K562 (cell line): ENCODE measurements around the gene RNASE8. TPM values are rescaled to one million over a fixed set of nuclear protein-coding genes. Genes with fewer than 3 reads are reported as not detected.

Source experiments
- BACH1 ChIP-seq: fragments of 200-800 bp; sonication (Bioruptor generic); IDR thresholded peaks from 2 replicates; pipeline ENCODE4 v1.6.1; 2016; ENCODE audit warnings: missing genetic modification characterization, missing compliant biosample characterization
- BMI1 ChIP-seq: fragments of 150-350 bp; IDR thresholded peaks from 2 replicates; pipeline ENCODE4 v1.6.1; 2014; ENCODE audit warnings: low read length
- CBX3 ChIP-seq, 2 experiments: IDR thresholded peaks; 1 replicate in 1 of 2; 2 replicates in 1 of 2; pipeline ENCODE4 v1.6.1; 2012; ENCODE audit warnings: inconsistent platforms in 2 of 2, low read length in 2 of 2, borderline replicate concordance in 1 of 2, control low read depth in 1 of 2
- CTBP1 ChIP-seq: fragments of 450-650 bp; IDR thresholded peaks from 2 replicates; pipeline ENCODE4 v1.6.1; 2016; ENCODE audit warnings: borderline replicate concordance
- EZH2 ChIP-seq: IDR thresholded peaks from 2 replicates; pipeline ENCODE4 v1.6.1; 2012; ENCODE audit warnings: low read depth, mild to moderate bottlenecking, inconsistent platforms, low read length, borderline replicate concordance
- NFIX ChIP-seq: fragments of 250-450 bp; sonication (Bioruptor Pico); IDR thresholded peaks from 2 replicates; pipeline ENCODE4 v1.4.0; 2020; ENCODE audit warnings: low read depth, mild to moderate bottlenecking, moderate library complexity
- PHB ChIP-seq: fragments of 250-450 bp; sonication (Bioruptor Pico); IDR thresholded peaks from 2 replicates; pipeline ENCODE4 v1.5.0; 2021
- PHTF2 ChIP-seq: fragments of 250-450 bp; sonication (Bioruptor Pico); IDR thresholded peaks from 2 replicates; pipeline ENCODE4 v1.5.0; 2021; ENCODE audit warnings: mild to moderate bottlenecking
- SMAD1 ChIP-seq: fragments of 150-350 bp; IDR thresholded peaks from 2 replicates; pipeline ENCODE4 v1.6.1; 2014; ENCODE audit warnings: low read length, low read depth; ENCODE audit not compliant: partially characterized antibody
- SRSF7 ChIP-seq: fragments of 200-400 bp; formaldehyde crosslinking; optimal IDR thresholded peaks from 2 replicates; pipeline ENCODE3; 2017; ENCODE audit warnings: mild to moderate bottlenecking, low read depth, low read length
- YBX1 ChIP-seq: fragments of 450-650 bp; IDR thresholded peaks from 2 replicates; pipeline ENCODE4 v1.7.1; 2016; ENCODE audit warnings: mild to moderate bottlenecking
- ZBTB17 ChIP-seq: fragments of 450-650 bp; formaldehyde crosslinking; IDR thresholded peaks from 2 replicates; pipeline ENCODE4 v1.4.0; 2020; ENCODE audit warnings: mild to moderate bottlenecking
- ZNF12 ChIP-seq: sonication (generic); formaldehyde crosslinking; IDR thresholded peaks from 2 replicates; pipeline ENCODE4 v1.4.0; 2020; ENCODE audit warnings: mild to moderate bottlenecking, missing genetic modification reagents
- ZNF507 ChIP-seq: conservative IDR thresholded peaks from 2 replicates; pipeline ENCODE4 v1.6.1; 2017; ENCODE audit warnings: missing genetic modification characterization, missing compliant biosample characterization
- ZNF76 ChIP-seq: fragments of 250-450 bp; sonication (Bioruptor Pico); IDR thresholded peaks from 2 replicates; pipeline ENCODE4 v1.4.0; 2020; ENCODE audit warnings: mild to moderate bottlenecking, moderate library complexity, borderline replicate concordance
- polyA plus RNA-seq, 8 experiments: library from polyadenylated mRNA; depleted of rRNA in 4 of 8; stranded (reverse) in 5 of 8; unstranded in 3 of 8; fragments of >200 nt; fragmentation: Nextera tagmentation in 2 of 8; fragmentation: Illumina TruSeq in 1 of 8; extraction: Ambion mirVana in 2 of 8; extraction: Trizol in 1 of 8; gene quantifications; 2 replicates each; pipeline versions ENCODE4 v1.2.1 to v1.2.3, GENCODE V29; 2011 to 2014; ENCODE audit warnings: inconsistent platforms in 1 of 8, missing spikeins in 1 of 8
- total RNA-seq, 7 experiments: library from RNA; depleted of rRNA in 6 of 7; stranded (reverse); fragments of >200 nt in 6 of 7; fragmentation: Illumina TruSeq in 2 of 7; extraction: Trizol in 2 of 7; gene quantifications; 2 replicates each; pipeline versions ENCODE4 v1.2.1 to v1.2.3, GENCODE V29; 2011 to 2021; ENCODE audit warnings: low replicate concordance in 1 of 7
- TF ChIP-seq, protein P1 (sequence below): fragments of 450-650 bp; IDR thresholded peaks from 2 replicates; pipeline ENCODE4 v1.6.1; 2016; ENCODE audit warnings: low read depth
- TF ChIP-seq, protein P2 (sequence below): sonication (generic); formaldehyde crosslinking; IDR thresholded peaks from 2 replicates; pipeline ENCODE4 v1.8.0; 2022; ENCODE audit warnings: mild to moderate bottlenecking, missing genetic modification reagents
- TF ChIP-seq, protein P3 (sequence below): fragments of 450-650 bp; formaldehyde crosslinking; IDR thresholded peaks from 2 replicates; pipeline ENCODE4 v1.4.0; 2020; ENCODE audit warnings: mild to moderate bottlenecking, moderate library complexity

RNASE8 gene
- total and polyA plus RNA-seq, 9 of the 15 experiments (the other 6 are each of a cell fraction or from before 2014, with no cell fraction given), result not detected

DNA sequence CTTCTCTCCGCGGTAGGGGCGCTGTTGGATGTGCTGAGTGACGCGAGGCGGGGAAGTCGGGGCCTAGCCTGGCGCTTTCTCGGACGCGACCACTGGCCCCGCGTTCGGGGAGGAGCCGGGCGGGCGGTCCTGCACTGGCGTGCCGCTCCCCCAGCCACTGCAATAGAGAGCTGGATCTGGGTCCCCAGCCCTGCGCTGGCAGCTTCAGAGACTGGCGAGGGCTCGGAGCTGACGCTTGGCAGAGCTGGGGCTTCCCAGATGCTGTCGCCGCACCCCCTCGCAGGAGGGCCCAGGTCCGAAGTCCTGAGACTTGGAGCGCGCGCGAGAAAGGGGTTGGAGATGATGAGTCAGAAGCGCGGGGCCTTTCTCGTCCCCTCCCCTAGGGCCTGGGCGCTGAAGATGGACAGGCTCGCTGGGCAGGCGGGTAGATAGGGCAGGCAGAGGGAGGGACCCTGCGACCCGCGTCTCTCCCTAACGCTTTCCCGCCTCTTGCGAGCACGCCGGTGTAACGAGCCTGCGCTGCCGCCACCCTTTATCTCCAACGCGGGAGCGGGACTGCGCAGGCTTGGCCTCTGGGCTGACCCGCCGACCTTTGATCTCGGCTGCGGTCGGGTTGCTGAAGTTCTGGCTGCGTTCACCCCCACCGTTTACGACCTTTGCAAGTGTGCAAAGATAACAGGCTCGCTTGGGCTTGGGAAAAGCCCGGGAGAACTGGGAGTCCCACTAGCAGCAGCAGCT lies 46.3 kb downstream of the RNASE8 start (continued):
- TF ChIP-seq, protein P1, sequence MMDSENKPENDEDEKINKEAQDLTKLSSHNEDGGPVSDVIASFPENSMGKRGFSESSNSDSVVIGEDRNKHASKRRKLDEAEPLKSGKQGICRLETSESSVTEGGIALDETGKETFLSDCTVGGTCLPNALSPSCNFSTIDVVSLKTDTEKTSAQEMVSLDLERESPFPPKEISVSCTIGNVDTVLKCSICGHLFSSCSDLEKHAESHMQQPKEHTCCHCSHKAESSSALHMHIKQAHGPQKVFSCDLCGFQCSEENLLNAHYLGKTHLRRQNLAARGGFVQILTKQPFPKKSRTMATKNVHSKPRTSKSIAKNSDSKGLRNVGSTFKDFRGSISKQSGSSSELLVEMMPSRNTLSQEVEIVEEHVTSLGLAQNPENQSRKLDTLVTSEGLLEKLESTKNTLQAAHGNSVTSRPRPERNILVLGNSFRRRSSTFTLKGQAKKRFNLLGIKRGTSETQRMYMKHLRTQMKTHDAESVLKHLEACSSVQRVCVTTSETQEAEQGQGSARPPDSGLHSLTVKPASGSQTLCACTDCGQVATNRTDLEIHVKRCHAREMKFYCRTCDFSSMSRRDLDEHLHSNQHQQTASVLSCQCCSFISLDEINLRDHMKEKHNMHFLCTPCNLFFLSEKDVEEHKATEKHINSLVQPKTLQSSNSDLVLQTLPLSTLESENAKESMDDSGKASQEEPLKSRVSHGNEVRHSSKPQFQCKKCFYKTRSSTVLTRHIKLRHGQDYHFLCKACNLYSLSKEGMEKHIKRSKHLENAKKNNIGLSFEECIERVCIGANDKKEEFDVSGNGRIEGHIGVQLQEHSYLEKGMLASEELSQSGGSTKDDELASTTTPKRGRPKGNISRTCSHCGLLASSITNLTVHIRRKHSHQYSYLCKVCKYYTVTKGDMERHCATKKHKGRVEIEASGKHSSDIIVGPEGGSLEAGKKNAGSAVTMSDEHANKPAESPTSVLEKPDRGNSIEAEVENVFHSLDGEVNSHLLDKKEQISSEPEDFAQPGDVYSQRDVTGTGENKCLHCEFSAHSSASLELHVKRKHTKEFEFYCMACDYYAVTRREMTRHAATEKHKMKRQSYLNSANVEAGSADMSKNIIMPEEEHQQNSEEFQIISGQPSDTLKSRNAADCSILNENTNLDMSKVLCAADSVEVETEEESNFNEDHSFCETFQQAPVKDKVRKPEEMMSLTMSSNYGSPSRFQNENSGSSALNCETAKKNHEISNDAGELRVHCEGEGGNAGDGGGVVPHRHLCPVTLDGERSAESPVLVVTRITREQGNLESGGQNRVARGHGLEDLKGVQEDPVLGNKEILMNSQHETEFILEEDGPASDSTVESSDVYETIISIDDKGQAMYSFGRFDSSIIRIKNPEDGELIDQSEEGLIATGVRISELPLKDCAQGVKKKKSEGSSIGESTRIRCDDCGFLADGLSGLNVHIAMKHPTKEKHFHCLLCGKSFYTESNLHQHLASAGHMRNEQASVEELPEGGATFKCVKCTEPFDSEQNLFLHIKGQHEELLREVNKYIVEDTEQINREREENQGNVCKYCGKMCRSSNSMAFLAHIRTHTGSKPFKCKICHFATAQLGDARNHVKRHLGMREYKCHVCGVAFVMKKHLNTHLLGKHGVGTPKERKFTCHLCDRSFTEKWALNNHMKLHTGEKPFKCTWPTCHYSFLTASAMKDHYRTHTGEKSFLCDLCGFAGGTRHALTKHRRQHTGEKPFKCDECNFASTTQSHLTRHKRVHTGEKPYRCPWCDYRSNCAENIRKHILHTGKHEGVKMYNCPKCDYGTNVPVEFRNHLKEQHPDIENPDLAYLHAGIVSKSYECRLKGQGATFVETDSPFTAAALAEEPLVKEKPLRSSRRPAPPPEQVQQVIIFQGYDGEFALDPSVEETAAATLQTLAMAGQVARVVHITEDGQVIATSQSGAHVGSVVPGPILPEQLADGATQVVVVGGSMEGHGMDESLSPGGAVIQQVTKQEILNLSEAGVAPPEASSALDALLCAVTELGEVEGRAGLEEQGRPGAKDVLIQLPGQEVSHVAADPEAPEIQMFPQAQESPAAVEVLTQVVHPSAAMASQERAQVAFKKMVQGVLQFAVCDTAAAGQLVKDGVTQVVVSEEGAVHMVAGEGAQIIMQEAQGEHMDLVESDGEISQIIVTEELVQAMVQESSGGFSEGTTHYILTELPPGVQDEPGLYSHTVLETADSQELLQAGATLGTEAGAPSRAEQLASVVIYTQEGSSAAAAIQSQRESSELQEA, result no peak
- TF ChIP-seq EZH2 (no peak), CBX3 (IDR thresholded peaks at IDR 0.05; ENCODE audit: borderline replicate concordance in 1 of 2, low read length in 2 of 2) (no peak; a peak in 1 of 3 replicates), NFIX (CRISPR knock-in tag) (no peak), ZNF507 (tag) (no peak), YBX1 (no peak), SRSF7 (no peak), PHTF2 (CRISPR knock-in tag) (no peak), ZNF76 (no peak), ZNF12 (no peak), CTBP1 (peak; percentile 68; the same call in 1 of the 2 replicates), BACH1 (tag) (no peak), PHB (CRISPR knock-in tag) (no peak), ZBTB17 (no peak), SMAD1 (no peak), BMI1 (no peak)
- TF ChIP-seq, protein P2, sequence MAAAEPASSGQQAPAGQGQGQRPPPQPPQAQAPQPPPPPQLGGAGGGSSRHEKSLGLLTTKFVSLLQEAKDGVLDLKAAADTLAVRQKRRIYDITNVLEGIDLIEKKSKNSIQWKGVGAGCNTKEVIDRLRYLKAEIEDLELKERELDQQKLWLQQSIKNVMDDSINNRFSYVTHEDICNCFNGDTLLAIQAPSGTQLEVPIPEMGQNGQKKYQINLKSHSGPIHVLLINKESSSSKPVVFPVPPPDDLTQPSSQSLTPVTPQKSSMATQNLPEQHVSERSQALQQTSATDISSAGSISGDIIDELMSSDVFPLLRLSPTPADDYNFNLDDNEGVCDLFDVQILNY (CRISPR knock-in tag), result no peak
- TF ChIP-seq, protein P3, sequence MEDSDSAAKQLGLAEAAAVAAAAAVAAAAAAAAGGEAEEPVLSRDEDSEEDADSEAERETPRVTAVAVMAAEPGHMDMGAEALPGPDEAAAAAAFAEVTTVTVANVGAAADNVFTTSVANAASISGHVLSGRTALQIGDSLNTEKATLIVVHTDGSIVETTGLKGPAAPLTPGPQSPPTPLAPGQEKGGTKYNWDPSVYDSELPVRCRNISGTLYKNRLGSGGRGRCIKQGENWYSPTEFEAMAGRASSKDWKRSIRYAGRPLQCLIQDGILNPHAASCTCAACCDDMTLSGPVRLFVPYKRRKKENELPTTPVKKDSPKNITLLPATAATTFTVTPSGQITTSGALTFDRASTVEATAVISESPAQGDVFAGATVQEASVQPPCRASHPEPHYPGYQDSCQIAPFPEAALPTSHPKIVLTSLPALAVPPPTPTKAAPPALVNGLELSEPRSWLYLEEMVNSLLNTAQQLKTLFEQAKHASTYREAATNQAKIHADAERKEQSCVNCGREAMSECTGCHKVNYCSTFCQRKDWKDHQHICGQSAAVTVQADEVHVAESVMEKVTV, result no peak
